Stimulated activated CD4-positive, alpha-beta T cell treated with anti-CD3 and anti-CD28 coated beads, Interleukin-15, amount 100 ng/mL, for 48 hours (primary cell): ENCODE results near the gene INPP4A.

Experiments used
- DNase-seq, 2 donors: peaks; one replicate each; pipeline ENCODE4 v3.0.0-alpha.2; 2020; ENCODE audit warnings: low read depth in 2 of 2

Gene INPP4A

GRCh38 chr2:98496750-98497493, 52.3 kb downstream of the INPP4A start:
- no peak for DNase-seq

- DNase-seq = no peak
Observed at GRCh38 chr2:98498703-98499440, 54.2 kb downstream of the INPP4A start.

GRCh38 chr2:98500561-98500960, 55.9 kb downstream of the INPP4A start:
- no peak for DNase-seq

- no peak for DNase-seq
Observed at GRCh38 chr2:98501223-98501622, 56.6 kb downstream of the INPP4A start.

- DNase-seq = no peak
Observed at GRCh38 chr2:98501876-98502275, 57.2 kb downstream of the INPP4A start.

GRCh38 chr2:98502556-98503335, 58.1 kb downstream of the INPP4A start:
- DNase-seq = no peak

- DNase-seq = no peak
Observed at GRCh38 chr2:98503481-98504105, 58.9 kb downstream of the INPP4A start.

GRCh38 chr2:98504381-98505109, 59.9 kb downstream of the INPP4A start:
- DNase-seq = no peak

GRCh38 chr2:98505311-98505808, 60.7 kb downstream of the INPP4A start:
- DNase-seq = peak in 1 of 2 donors; percentile 22

GRCh38 chr2:98505971-98506664, 61.5 kb downstream of the INPP4A start:
- no peak for DNase-seq

GRCh38 chr2:98506881-98507280, 62.2 kb downstream of the INPP4A start:
- DNase-seq = no peak

GRCh38 chr2:98507461-98507860, 62.8 kb downstream of the INPP4A start:
- DNase-seq = no peak

GRCh38 chr2:98507891-98508708, 63.4 kb downstream of the INPP4A start:
- no peak for DNase-seq

GRCh38 chr2:98508709-98509066, 64.0 kb downstream of the INPP4A start:
- peak; percentile 35 to 51 for DNase-seq

- no peak for DNase-seq
Observed at GRCh38 chr2:98509542-98510321, 65.1 kb downstream of the INPP4A start.

- DNase-seq = no peak
Observed at GRCh38 chr2:98510322-98510662, 65.6 kb downstream of the INPP4A start.

- DNase-seq = no peak
Observed at GRCh38 chr2:98511981-98512380, 67.3 kb downstream of the INPP4A start.

- DNase-seq = no peak
Observed at GRCh38 chr2:98512699-98513098, 68.0 kb downstream of the INPP4A start.

- no peak for DNase-seq
Observed at GRCh38 chr2:98514096-98514639, 69.5 kb downstream of the INPP4A start.
